Gastrocnemius medialis (tissue), 4 donors: ENCODE measurements around the gene NTSR2. TPM values are rescaled to one million over a fixed set of nuclear protein-coding genes. Genes with fewer than 3 reads are reported as not detected.
A peak's percentile ranks its signal among the peaks of the same experiment; 100 is the strongest.

ENCODE experiments used
- ATAC-seq, 2 donors: fragments of 150-250 bp; one replicate each; pipeline ENCODE4 v1.9.1; 2016
- DNase-seq, 2 donors: peaks; one replicate each; pipeline ENCODE4 v3.0.0-alpha.2; 2019
- H3K27ac ChIP-seq, 4 donors: fragments of 200-600 bp; sonication (generic); 1 replicate in 1 of 4; 2 replicates in 3 of 4; pipeline ENCODE4 v1.5.1; 2016 to 2018; ENCODE audit warnings: mild to moderate bottlenecking in 2 of 4, moderate library complexity in 1 of 4
- H3K27me3 ChIP-seq, 3 donors: fragments of 200-600 bp; sonication (generic) in 2 of 3; 1 replicate in 1 of 3; 2 replicates in 2 of 3; pipeline versions ENCODE4 v1.5.1 to v1.6.0; 2016 to 2019; ENCODE audit warnings: mild to moderate bottlenecking in 1 of 3, moderate library complexity in 1 of 3
- H3K36me3 ChIP-seq, 2 donors: fragments of 200-600 bp; sonication (generic) in 1 of 2; one replicate each; pipeline ENCODE4 v1.5.1; 2017 to 2018
- H3K4me1 ChIP-seq, 2 donors: fragments of 200-600 bp; sonication (generic) in 1 of 2; one replicate each; pipeline ENCODE4 v1.5.1; 2016 to 2017; ENCODE audit warnings: mild to moderate bottlenecking in 2 of 2
- H3K4me3 ChIP-seq, 4 donors: fragments of 200-600 bp; sonication (generic) in 3 of 4; 1 replicate in 1 of 4; 2 replicates in 3 of 4; pipeline ENCODE4 v1.5.1; 2016 to 2019; ENCODE audit warnings: mild to moderate bottlenecking in 2 of 4
- H3K9me3 ChIP-seq, 3 donors: fragments of 200-600 bp; sonication (generic) in 2 of 3; 1 replicate in 1 of 3; 2 replicates in 2 of 3; pipeline ENCODE4 v1.5.1; 2016 to 2019
- POLR2A ChIP-seq, 2 donors: fragments of 450-650 bp; IDR thresholded peaks; one replicate each; pipeline ENCODE4 v1.6.1; 2017; ENCODE audit warnings: antibody characterized with exemption in 2 of 2, mild to moderate bottlenecking in 2 of 2, moderate library complexity in 2 of 2
- in situ Hi-C, 4 donors: fragments of 200-750 bp; cut with MboI; loops; one replicate each; pipeline versions ENCODE4 v1.15.0 to v1.8.0; 2017; ENCODE audit warnings: low sequenced_read_pairs in 4 of 4
- intact Hi-C: fragments of 100-400 bp; cut with DNase I; formaldehyde crosslinking; loops from one replicate; pipeline ENCODE4 v1.15.1; 2023; ENCODE audit warnings: low total_unique reads
- total RNA-seq, 4 donors: library from RNA; depleted of rRNA; stranded (reverse); fragments of >200 nt; gene quantifications; one replicate each; pipeline versions ENCODE4 v1.1.0 to v1.2.3, GENCODE V29; 2016
- TF ChIP-seq, protein P1 (sequence below), 5 experiments: fragments of 450-650 bp in 3 of 5; fragments of 200-600 bp in 2 of 5; sonication (generic) in 2 of 5; IDR thresholded peaks in 4 of 5; conservative IDR thresholded peaks in 1 of 5; 1 replicate in 4 of 5; 2 replicates in 1 of 5; pipeline ENCODE4 v1.5.1; 2016 to 2019; ENCODE audit warnings: antibody characterized with exemption in 5 of 5, mild to moderate bottlenecking in 3 of 5, moderate library complexity in 3 of 5

Gene NTSR2
- total RNA-seq, 4 donors from 2014 or later: 0.62 to 0.85 TPM; not detected in 2

DNA sequence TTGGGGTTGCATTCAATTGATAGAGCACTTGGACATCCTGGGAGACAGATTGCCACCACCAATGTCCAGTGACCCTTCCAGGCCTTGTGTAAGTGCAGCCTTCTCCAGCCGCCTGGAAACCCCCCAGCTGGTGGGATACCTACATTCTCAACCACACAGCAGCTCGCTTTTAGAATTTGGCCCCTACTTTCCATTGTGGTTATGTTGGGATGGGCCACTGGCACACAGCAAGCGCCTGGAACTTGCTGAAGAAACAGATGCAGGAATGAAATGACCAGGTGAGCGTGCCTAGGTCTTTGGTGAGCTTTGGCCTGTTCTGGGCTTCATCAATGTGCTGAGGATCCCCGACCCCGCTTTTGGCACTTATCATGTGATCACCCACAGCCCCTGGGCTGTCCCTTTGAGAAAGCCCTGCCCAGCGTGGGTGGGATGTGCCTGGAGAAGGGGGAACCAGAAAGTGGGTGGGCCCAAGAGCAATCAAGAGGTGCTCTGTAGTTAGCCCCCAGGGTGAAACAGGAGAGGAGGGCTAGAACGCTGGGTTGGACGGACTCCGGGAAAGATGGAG lies 16.0 kb upstream of the NTSR2 start:
- Histone ChIP-seq H3K4me3 (no peak overlapping the region), H3K4me1 (peaks cover 69 to 84% of the 10 kb centered on the region in 2 donors), H3K9me3 (no peaks in the 10 kb centered on the region), H3K27me3 (no peaks in the 10 kb centered on the region), H3K36me3 (no peaks in the 10 kb centered on the region), H3K27ac (peak overlapping the region; percentile 92 to 100 (median 93))
- ATAC-seq (no peak), DNase-seq (no peak)
- TF ChIP-seq, protein P1, sequence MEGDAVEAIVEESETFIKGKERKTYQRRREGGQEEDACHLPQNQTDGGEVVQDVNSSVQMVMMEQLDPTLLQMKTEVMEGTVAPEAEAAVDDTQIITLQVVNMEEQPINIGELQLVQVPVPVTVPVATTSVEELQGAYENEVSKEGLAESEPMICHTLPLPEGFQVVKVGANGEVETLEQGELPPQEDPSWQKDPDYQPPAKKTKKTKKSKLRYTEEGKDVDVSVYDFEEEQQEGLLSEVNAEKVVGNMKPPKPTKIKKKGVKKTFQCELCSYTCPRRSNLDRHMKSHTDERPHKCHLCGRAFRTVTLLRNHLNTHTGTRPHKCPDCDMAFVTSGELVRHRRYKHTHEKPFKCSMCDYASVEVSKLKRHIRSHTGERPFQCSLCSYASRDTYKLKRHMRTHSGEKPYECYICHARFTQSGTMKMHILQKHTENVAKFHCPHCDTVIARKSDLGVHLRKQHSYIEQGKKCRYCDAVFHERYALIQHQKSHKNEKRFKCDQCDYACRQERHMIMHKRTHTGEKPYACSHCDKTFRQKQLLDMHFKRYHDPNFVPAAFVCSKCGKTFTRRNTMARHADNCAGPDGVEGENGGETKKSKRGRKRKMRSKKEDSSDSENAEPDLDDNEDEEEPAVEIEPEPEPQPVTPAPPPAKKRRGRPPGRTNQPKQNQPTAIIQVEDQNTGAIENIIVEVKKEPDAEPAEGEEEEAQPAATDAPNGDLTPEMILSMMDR (IDR thresholded peaks at IDR 0.05 in 4 of 5, conservative IDR thresholded peaks at IDR 0.05 in 1 of 5): no peak
- no peak for TF ChIP-seq POLR2A (IDR thresholded peaks at IDR 0.05)
- intact Hi-C loops: no loop called here
- in situ Hi-C loops: loop anchor here (10.0 to 25.0 kb wide), 4 partner anchors 91 to 199 kb away; no protein-coding TSS in a partner anchor

DNA sequence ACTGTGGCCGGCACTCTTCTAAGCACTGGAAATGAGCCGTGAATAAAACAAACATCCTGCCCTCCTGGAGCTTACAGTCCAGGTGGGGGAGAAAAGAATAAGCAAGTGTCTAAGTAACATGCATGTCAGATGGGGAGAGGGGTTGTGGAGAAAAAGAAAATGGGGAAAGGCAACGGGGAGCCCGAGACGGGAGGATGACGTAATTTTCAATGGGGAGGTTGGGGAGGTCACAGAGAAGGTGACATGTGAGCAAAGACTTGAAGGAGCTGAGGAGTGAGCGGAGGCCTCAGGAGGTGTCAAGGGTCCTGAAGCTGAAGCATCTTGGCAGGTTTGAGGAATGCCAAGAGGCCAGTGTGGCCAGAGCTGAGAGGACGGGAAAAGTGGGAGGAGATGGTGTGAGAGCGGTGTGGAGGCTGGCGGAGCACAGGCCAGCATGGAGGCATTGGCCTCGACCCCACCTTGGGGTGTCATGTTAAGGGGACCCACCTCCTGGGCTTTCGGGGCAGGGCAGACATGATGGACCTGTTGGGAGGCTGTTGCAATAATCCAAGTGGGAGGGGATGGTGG lies 15.0 kb upstream of the NTSR2 start:
- H3K9me3 ChIP-seq: no peaks in the 10 kb centered on the region
- ATAC-seq (no peak), DNase-seq (no peak)
- TF ChIP-seq, protein P1 (IDR thresholded peaks at IDR 0.05 in 4 of 5, conservative IDR thresholded peaks at IDR 0.05 in 1 of 5): no peak
- no peak for TF ChIP-seq POLR2A (IDR thresholded peaks at IDR 0.05)
- peak overlapping the region; percentile 92 to 100 (median 93) for H3K27ac ChIP-seq
- peaks cover 73 to 86% of the 10 kb centered on the region in 2 donors for H3K4me1 ChIP-seq
- H3K27me3 ChIP-seq: no peaks in the 10 kb centered on the region
- intact Hi-C loops: loop anchor here (5.0 kb wide), 1 partner anchor 188 kb away; no protein-coding TSS in a partner anchor
- H3K4me3 ChIP-seq: no peak overlapping the region
- no peaks in the 10 kb centered on the region for H3K36me3 ChIP-seq
- in situ Hi-C loops: loop anchor here (10.0 to 25.0 kb wide), 4 partner anchors 90 to 198 kb away; no protein-coding TSS in a partner anchor

DNA sequence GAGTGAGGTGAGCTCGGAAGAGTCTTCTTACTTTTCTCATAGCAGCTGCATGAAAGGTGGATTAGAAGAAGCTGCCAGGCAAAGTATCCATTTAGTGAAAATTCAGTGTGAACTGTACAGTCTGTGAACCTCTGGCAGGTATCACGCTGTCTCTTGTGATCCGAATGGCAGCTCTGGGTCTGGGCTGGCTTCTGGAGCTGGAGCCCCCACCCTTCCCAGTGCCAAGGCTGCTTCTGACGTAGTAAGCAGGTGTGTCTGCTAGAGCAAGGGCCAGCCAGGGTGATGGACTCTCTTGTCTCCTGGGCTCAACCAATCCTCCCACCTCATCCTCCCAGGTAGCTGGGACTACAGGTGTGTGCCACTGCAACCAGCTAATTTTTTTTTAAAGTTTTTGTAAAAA lies 14.0 kb upstream of the NTSR2 start:
- Histone ChIP-seq H3K9me3 (no peaks in the 10 kb centered on the region), H3K36me3 (no peaks in the 10 kb centered on the region), H3K4me1 (peaks cover 71 to 86% of the 10 kb centered on the region in 2 donors), H3K27me3 (no peaks in the 10 kb centered on the region), H3K4me3 (no peak overlapping the region), H3K27ac (peak overlapping the region; percentile 92 to 100 (median 93))
- DNase-seq (peak in 1 of 2 donors; percentile 18), ATAC-seq (no peak)
- TF ChIP-seq, protein P1 (IDR thresholded peaks at IDR 0.05 in 4 of 5, conservative IDR thresholded peaks at IDR 0.05 in 1 of 5): no peak
- no peak for TF ChIP-seq POLR2A (IDR thresholded peaks at IDR 0.05)
- in situ Hi-C loops: loop anchor here (10.0 to 25.0 kb wide), 4 partner anchors 89 to 197 kb away; no protein-coding TSS in a partner anchor
- intact Hi-C loops: loop anchor here (5.0 kb wide), 1 partner anchor 187 kb away; no protein-coding TSS in a partner anchor

DNA sequence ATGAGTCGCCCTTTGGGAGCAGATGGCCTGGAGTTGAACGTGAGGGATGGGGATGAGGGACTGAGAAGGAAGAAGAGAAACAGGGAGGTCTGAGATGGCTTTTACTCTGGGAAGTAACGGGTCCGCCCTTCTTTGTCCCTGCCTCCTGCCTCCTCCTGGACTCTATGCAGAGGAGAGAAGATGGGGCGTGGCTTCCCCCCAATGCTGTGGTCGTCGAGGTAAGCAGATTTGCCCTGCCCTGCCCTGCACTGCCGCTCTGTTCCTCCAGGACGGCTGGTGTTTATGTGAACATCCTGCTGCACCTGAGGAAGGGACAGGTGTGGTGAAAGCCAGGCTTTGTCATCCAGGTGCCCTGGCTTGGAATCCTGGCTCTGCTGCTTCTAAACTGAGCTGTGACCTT lies 13.5 kb upstream of the NTSR2 start:
- Histone ChIP-seq H3K9me3 (no peaks in the 10 kb centered on the region), H3K27me3 (no peaks in the 10 kb centered on the region), H3K27ac (peak overlapping the region; percentile 92 to 100 (median 93)), H3K4me1 (peaks cover 66 to 83% of the 10 kb centered on the region in 2 donors), H3K36me3 (no peaks in the 10 kb centered on the region), H3K4me3 (no peak overlapping the region)
- in situ Hi-C loops: loop anchor here (10.0 to 25.0 kb wide), 4 partner anchors 89 to 196 kb away; no protein-coding TSS in a partner anchor
- intact Hi-C loops: loop anchor here (5.0 kb wide), 1 partner anchor 186 kb away; no protein-coding TSS in a partner anchor
- ATAC-seq: no peak
- TF ChIP-seq, protein P1 (IDR thresholded peaks at IDR 0.05 in 4 of 5, conservative IDR thresholded peaks at IDR 0.05 in 1 of 5): no peak
- peak in 1 of 2 donors; percentile 1 for DNase-seq
